ENCODE measurements around the gene TLR2. TPM values are rescaled to one million over a fixed set of nuclear protein-coding genes. Genes with fewer than 3 reads are reported as not detected.
A peak's percentile ranks its signal among the peaks of the same experiment; 100 is the strongest.

Gene TLR2
- total and polyA plus RNA-seq, 2 experiments from 2014 or later = 0.09 to 1.0 TPM

DNA sequence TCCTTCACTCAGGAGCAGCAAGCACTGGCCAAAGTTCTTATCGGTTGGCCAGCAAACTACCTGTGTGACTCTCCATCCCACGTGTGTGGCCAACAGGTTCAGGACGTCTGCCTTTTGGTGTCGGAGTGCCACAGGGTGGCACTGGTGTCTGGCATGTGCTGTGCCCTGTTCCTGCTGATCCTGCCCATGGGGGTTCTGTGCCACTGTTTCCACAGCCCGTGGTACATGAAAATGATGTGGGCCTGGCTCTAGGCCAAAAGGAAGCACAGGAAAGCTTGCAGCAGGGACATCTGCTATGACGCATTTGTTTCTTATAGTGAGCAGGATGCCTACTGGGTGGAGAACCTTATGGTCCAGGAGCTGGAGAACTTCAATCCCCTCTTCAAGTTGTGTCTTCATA, 4.6 kb upstream of the TLR2 start:
- Histone ChIP-seq H3K27ac (no peak overlapping the region), H3K36me3 (no peaks in the 10 kb centered on the region), H3K4me1 (ENCODE audit: low read depth) (no peaks in the 10 kb centered on the region), H3K4me3 (no peak overlapping the region), H3K9me3 (ENCODE audit: low read depth) (no peaks in the 10 kb centered on the region), H3K27me3 (peaks cover 31% of the 10 kb centered on the region)
- DNase-seq (ENCODE audit: low read depth in 1 of 2, low spot score in 1 of 2) = no peak
- TF ChIP-seq, protein P1, sequence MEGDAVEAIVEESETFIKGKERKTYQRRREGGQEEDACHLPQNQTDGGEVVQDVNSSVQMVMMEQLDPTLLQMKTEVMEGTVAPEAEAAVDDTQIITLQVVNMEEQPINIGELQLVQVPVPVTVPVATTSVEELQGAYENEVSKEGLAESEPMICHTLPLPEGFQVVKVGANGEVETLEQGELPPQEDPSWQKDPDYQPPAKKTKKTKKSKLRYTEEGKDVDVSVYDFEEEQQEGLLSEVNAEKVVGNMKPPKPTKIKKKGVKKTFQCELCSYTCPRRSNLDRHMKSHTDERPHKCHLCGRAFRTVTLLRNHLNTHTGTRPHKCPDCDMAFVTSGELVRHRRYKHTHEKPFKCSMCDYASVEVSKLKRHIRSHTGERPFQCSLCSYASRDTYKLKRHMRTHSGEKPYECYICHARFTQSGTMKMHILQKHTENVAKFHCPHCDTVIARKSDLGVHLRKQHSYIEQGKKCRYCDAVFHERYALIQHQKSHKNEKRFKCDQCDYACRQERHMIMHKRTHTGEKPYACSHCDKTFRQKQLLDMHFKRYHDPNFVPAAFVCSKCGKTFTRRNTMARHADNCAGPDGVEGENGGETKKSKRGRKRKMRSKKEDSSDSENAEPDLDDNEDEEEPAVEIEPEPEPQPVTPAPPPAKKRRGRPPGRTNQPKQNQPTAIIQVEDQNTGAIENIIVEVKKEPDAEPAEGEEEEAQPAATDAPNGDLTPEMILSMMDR (IDR thresholded peaks at IDR 0.05; ENCODE audit: low read depth, low read length) = no peak

DNA sequence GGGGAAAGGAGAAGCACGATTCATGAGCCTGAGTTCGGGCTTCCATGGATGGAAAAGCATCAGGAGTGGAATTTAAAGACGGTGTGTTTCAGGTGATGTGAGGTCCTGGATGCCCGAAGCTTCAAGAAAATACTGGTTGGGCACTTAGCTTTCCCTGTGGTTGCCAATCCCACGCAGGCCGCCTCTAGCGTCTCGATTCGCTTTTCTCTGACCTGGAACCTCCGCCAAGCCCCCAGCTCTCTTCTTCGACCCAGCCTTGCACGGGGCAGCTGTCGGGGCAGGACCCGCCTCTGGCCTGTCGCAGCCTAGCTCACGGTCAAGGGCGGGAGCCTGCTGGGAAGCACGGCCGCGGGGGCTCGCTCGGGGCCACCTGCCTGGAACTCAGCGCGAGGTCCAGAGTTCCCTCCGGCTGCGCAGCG, 308 bp upstream of the TLR2 start:
- TF ChIP-seq, protein P1 (IDR thresholded peaks at IDR 0.05; ENCODE audit: low read depth, low read length) = no peak
- Histone ChIP-seq H3K4me1 (ENCODE audit: low read depth) (peaks cover 3% of the 10 kb centered on the region), H3K27ac (no peak overlapping the region), H3K36me3 (no peaks in the 10 kb centered on the region), H3K9me3 (ENCODE audit: low read depth) (no peaks in the 10 kb centered on the region), H3K4me3 (peak overlapping the region; percentile 29), H3K27me3 (peaks cover 42% of the 10 kb centered on the region)
- no peak for DNase-seq (ENCODE audit: low read depth in 1 of 2, low spot score in 1 of 2)

DNA sequence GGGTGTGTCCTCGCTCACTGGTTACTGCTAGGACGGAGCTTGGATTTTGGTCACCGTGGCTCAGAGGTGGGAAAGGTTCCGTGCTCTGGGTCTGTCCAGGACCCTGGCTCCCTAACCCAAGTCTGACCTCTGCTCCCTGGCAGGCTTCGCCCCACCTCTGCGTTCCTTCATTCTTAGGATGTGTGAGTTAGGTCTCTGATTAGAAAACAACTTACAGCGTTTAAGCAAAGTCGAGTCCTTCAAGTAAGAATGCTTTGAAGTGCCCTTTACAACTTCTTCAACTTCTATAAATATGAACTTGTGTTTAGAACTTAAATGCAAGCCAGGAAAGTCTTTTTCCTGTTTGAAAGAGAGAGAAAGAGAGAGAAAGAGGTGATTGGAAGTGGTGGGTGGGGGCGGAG, 891 bp downstream of the TLR2 start:
- peaks cover 3% of the 10 kb centered on the region for H3K4me1 ChIP-seq (ENCODE audit: low read depth)
- TF ChIP-seq, protein P1 (IDR thresholded peaks at IDR 0.05; ENCODE audit: low read depth, low read length) = no peak
- no peaks in the 10 kb centered on the region for H3K36me3 ChIP-seq
- no peak overlapping the region for H3K27ac ChIP-seq
- H3K4me3 ChIP-seq = peak overlapping the region; percentile 29
- DNase-seq (ENCODE audit: low read depth in 1 of 2, low spot score in 1 of 2) = peak in 1 of 2 donors; percentile 2
- peaks cover 42% of the 10 kb centered on the region for H3K27me3 ChIP-seq
- H3K9me3 ChIP-seq (ENCODE audit: low read depth) = no peaks in the 10 kb centered on the region

DNA sequence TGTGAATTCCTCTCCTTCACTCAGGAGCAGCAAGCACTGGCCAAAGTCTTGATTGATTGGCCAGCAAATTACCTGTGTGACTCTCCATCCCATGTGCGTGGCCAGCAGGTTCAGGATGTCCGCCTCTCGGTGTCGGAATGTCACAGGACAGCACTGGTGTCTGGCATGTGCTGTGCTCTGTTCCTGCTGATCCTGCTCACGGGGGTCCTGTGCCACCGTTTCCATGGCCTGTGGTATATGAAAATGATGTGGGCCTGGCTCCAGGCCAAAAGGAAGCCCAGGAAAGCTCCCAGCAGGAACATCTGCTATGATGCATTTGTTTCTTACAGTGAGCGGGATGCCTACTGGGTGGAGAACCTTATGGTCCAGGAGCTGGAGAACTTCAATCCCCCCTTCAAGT, 20.4 kb downstream of the TLR2 start:
- H3K27me3 ChIP-seq = no peaks in the 10 kb centered on the region
- TF ChIP-seq, protein P1 (IDR thresholded peaks at IDR 0.05; ENCODE audit: low read depth, low read length) = no peak
- H3K4me3 ChIP-seq = no peak overlapping the region
- no peak for DNase-seq (ENCODE audit: low read depth in 1 of 2, low spot score in 1 of 2)
- H3K36me3 ChIP-seq = no peaks in the 10 kb centered on the region
- H3K4me1 ChIP-seq (ENCODE audit: low read depth) = no peaks in the 10 kb centered on the region
- no peaks in the 10 kb centered on the region for H3K9me3 ChIP-seq (ENCODE audit: low read depth)
- H3K27ac ChIP-seq = no peak overlapping the region

DNA sequence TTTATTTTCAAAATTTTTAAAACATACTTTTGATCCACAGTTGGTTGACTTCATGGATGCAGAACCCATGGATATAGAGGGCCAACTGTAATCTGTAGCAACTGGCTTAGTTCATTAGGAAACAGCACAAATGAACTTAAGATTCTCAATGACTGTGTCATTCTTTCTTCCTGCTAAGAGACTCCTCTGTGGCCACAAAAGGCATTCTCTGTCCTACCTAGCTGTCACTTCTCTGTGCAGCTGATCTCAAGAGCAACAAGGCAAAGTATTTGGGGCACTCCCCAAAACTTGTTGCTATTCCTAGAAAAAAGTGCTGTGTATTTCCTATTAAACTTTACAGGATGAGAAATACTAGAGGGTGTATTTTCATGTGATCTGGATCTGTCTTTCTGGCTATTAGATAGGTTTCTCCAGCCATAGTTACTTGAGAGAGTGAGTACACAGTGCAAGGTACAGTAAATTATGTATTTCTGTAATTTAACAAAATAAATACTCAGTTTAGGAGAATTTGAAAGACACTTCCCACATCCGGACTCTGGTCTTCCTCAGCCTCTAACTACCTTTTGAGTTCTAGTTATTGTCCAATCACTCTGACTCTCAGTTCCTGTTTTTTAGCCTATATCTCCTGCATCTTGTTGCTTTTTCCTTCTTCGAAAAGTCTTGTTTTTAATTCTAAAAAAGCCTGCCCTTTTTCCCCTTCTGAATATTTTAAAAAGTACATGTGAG, 21.8 kb downstream of the TLR2 start:
- Histone ChIP-seq H3K9me3 (ENCODE audit: low read depth) (no peaks in the 10 kb centered on the region), H3K4me1 (ENCODE audit: low read depth) (no peaks in the 10 kb centered on the region), H3K27ac (no peak overlapping the region), H3K36me3 (no peaks in the 10 kb centered on the region), H3K4me3 (no peak overlapping the region), H3K27me3 (no peaks in the 10 kb centered on the region)
- TF ChIP-seq, protein P1 (IDR thresholded peaks at IDR 0.05; ENCODE audit: low read depth, low read length) = no peak
- no peak for DNase-seq (ENCODE audit: low read depth in 1 of 2, low spot score in 1 of 2)

Measured in cardiac muscle cell (in vitro differentiated cells and primary cell).